ENCODE results near the gene SUMF1. TPM values are rescaled to one million over a fixed set of nuclear protein-coding genes. Genes with fewer than 3 reads are reported as not detected.

SUMF1 gene
- total and polyA plus RNA-seq, 12 donors, result 8.0 to 109 (median 39.0) TPM

DNA sequence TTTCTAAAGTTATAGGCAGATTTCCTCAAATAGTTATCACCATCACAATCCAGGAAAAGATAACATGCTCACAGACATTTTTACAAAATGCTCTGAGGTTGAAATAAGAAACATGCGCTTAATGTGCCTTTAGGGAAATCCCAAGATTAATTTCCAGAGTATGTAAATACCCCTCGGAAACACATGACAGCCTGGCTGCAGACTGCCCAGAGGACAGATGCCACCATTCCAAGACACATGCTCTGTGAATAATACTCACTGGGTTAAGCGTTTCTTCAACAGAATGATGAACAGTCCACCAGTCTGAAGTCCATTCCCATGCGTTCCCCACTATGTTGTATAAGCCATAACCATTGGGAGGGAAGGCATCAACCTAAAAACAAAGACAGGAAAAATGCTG, 56.5 kb downstream of the SUMF1 start:
- Histone ChIP-seq H3K4me1 (replicated peaks in 1 of 2) (no peaks in the 10 kb centered on the region), H3K27ac (no peak overlapping the region), H3K4me3 (no peak overlapping the region), H3K27me3 (no peaks in the 10 kb centered on the region), H3K9me3 (replicated peaks in 1 of 3) (no peaks in the 10 kb centered on the region), H3K36me3 (replicated peaks in 1 of 2) (peaks cover 0 to 12% of the 10 kb centered on the region in 2 donors)
- TF ChIP-seq, protein P1, sequence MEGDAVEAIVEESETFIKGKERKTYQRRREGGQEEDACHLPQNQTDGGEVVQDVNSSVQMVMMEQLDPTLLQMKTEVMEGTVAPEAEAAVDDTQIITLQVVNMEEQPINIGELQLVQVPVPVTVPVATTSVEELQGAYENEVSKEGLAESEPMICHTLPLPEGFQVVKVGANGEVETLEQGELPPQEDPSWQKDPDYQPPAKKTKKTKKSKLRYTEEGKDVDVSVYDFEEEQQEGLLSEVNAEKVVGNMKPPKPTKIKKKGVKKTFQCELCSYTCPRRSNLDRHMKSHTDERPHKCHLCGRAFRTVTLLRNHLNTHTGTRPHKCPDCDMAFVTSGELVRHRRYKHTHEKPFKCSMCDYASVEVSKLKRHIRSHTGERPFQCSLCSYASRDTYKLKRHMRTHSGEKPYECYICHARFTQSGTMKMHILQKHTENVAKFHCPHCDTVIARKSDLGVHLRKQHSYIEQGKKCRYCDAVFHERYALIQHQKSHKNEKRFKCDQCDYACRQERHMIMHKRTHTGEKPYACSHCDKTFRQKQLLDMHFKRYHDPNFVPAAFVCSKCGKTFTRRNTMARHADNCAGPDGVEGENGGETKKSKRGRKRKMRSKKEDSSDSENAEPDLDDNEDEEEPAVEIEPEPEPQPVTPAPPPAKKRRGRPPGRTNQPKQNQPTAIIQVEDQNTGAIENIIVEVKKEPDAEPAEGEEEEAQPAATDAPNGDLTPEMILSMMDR (IDR thresholded peaks at IDR 0.05), result no peak
- TF ChIP-seq POLR2A (IDR thresholded peaks at IDR 0.05), result no peak
- intact Hi-C loops (cut with DNase I), result no loop called here
- 85 to 93% (median 90%) methylated on average over 4 of the region's 4 CpGs for WGBS, 4 donors
- DNase-seq, result no peak

GRCh38 chr3:4409971-4410573, 57.0 kb downstream of the SUMF1 start:
- DNase-seq, result no peak
- no peak overlapping the region for H3K27ac ChIP-seq
- H3K4me3 ChIP-seq, result no peak overlapping the region
- H3K27me3 ChIP-seq, result no peaks in the 10 kb centered on the region
- TF ChIP-seq POLR2A (IDR thresholded peaks at IDR 0.05), result no peak
- H3K9me3 ChIP-seq (replicated peaks in 1 of 3), result no peaks in the 10 kb centered on the region
- H3K36me3 ChIP-seq (replicated peaks in 1 of 2), result peaks cover 0 to 12% of the 10 kb centered on the region in 2 donors
- no peaks in the 10 kb centered on the region for H3K4me1 ChIP-seq (replicated peaks in 1 of 2)
- WGBS, 4 donors, result 38 to 55% (median 47%) methylated on average over 1 of the region's 1 CpG
- intact Hi-C loops (cut with DNase I), result no loop called here

DNA sequence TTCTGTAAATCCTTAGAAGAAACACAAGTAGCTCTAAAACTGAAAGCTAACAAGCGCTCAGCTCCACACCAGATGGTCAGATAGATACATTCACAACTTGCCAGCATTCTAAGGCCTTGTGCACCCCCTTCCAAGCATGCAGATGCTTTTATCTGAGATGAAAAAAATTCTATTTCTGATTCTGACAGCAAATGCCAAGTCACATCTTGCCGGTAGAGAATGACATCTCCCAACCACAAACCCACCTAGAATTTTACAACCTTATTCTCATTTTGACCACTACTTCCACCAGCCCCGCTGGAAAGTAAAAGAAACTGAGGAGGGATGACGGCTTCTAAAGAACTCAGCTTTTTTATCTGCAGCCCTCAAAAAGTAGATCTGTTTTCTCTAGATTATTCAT, 57.7 kb downstream of the SUMF1 start:
- intact Hi-C loops (cut with DNase I), result no loop called here
- no peaks in the 10 kb centered on the region for H3K9me3 ChIP-seq (replicated peaks in 1 of 3)
- H3K4me1 ChIP-seq (replicated peaks in 1 of 2), result no peaks in the 10 kb centered on the region
- H3K27me3 ChIP-seq, result no peaks in the 10 kb centered on the region
- no peak overlapping the region for H3K4me3 ChIP-seq
- 83 to 92% (median 85%) methylated on average over 4 of the region's 4 CpGs for WGBS, 4 donors
- H3K36me3 ChIP-seq (replicated peaks in 1 of 2), result peaks cover 0 to 12% of the 10 kb centered on the region in 2 donors
- DNase-seq, result no peak
- TF ChIP-seq, protein P1 (IDR thresholded peaks at IDR 0.05), result no peak
- TF ChIP-seq POLR2A (IDR thresholded peaks at IDR 0.05), result no peak
- no peak overlapping the region for H3K27ac ChIP-seq

DNA sequence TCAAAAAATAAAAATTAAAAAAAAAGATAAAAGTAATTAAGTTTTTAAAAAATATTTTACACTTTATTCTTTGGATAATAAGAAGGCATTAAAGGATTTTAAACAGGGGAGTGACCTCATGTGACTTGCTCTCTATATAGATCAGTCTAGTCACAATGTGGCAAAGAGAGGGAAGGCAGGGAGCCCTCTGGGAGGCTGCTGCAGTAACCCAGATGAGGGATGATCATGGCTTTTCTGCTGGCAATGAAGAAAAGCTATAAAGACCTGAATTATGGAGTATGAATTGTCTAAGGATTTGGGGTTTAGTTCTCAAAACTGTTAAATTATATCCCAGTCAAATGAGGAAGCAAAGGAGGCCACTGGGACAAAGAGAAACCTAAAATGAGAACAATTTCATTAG, 58.1 kb downstream of the SUMF1 start:
- H3K36me3 ChIP-seq (replicated peaks in 1 of 2), result peaks cover 0 to 12% of the 10 kb centered on the region in 2 donors
- no peaks in the 10 kb centered on the region for H3K4me1 ChIP-seq (replicated peaks in 1 of 2)
- H3K4me3 ChIP-seq, result no peak overlapping the region
- no peaks in the 10 kb centered on the region for H3K9me3 ChIP-seq (replicated peaks in 1 of 3)
- no peaks in the 10 kb centered on the region for H3K27me3 ChIP-seq
- no peak for TF ChIP-seq POLR2A (IDR thresholded peaks at IDR 0.05)
- TF ChIP-seq, protein P1 (IDR thresholded peaks at IDR 0.05), result no peak
- intact Hi-C loops (cut with DNase I), result no loop called here
- no peak overlapping the region for H3K27ac ChIP-seq
- no peak for DNase-seq

GRCh38 chr3:4407941-4408340, 59.1 kb downstream of the SUMF1 start:
- 66 to 77% (median 71%) methylated on average over 2 of the region's 2 CpGs for WGBS, 4 donors
- no peaks in the 10 kb centered on the region for H3K27me3 ChIP-seq
- intact Hi-C loops (cut with DNase I), result no loop called here
- H3K36me3 ChIP-seq (replicated peaks in 1 of 2), result peaks cover 0 to 12% of the 10 kb centered on the region in 2 donors
- TF ChIP-seq POLR2A (IDR thresholded peaks at IDR 0.05), result no peak
- TF ChIP-seq, protein P1 (IDR thresholded peaks at IDR 0.05), result no peak
- no peak overlapping the region for H3K27ac ChIP-seq
- no peak for DNase-seq
- no peaks in the 10 kb centered on the region for H3K4me1 ChIP-seq (replicated peaks in 1 of 2)
- H3K4me3 ChIP-seq, result no peak overlapping the region
- H3K9me3 ChIP-seq (replicated peaks in 1 of 3), result no peaks in the 10 kb centered on the region

All from adrenal gland (tissue), 12 donors.